ENCODE data around the gene PTPRM.

Gene PTPRM

DNA sequence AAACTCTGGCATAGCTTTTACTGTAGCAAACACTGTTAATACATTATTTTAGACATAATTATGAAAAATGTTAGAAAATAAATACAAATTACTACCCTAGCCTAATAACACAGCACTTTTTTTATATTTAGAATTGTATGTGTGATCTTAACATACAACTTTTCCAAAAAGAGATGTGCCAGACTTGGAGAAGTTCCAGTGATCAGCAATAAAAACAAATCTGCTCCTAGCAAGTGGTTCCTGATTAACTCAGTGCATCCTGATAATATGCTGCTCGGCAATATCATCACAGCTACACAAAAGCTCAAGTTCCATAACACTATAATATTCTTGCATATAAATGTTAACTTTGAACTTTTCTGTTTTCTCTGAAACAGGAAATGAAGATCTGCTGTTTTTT lies 22.4 kb upstream of the PTPRM start:
- Histone ChIP-seq H3K4me3 (ENCODE audit: low read depth in 1 of 2, low read length in 1 of 2) (no peak overlapping the region), H3K27ac (no peak overlapping the region), H3K9me3 (no peaks in the 10 kb centered on the region), H3K4me1 (ENCODE audit: control insufficient read depth in 1 of 2, insufficient read depth in 1 of 2, low read depth in 1 of 2, low read length in 1 of 2) (no peaks in the 10 kb centered on the region), H3K36me3 (no peaks in the 10 kb centered on the region), H3K27me3 (peaks cover 6% of the 10 kb centered on the region)
- TF ChIP-seq, protein P1, sequence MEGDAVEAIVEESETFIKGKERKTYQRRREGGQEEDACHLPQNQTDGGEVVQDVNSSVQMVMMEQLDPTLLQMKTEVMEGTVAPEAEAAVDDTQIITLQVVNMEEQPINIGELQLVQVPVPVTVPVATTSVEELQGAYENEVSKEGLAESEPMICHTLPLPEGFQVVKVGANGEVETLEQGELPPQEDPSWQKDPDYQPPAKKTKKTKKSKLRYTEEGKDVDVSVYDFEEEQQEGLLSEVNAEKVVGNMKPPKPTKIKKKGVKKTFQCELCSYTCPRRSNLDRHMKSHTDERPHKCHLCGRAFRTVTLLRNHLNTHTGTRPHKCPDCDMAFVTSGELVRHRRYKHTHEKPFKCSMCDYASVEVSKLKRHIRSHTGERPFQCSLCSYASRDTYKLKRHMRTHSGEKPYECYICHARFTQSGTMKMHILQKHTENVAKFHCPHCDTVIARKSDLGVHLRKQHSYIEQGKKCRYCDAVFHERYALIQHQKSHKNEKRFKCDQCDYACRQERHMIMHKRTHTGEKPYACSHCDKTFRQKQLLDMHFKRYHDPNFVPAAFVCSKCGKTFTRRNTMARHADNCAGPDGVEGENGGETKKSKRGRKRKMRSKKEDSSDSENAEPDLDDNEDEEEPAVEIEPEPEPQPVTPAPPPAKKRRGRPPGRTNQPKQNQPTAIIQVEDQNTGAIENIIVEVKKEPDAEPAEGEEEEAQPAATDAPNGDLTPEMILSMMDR (IDR thresholded peaks at IDR 0.05): no peak

DNA sequence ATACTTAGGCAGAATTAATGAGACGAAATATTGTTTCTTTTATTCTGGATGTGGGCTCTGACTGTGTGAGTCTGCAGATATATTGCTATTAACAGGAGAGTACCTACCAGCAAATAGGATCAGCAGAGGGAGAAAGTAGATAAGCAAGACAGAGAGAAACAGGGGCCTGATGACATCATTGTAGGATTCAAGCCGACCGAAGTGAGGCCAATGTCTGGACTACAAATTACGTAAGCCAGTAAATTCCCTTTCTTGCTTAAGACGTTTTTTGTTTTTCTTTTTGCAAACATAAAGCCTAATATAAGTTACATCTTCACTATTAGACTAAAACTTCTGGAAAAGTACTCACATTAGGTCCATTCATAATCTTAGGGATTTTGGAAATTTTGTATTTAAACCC lies 21.4 kb upstream of the PTPRM start:
- Histone ChIP-seq H3K36me3 (no peaks in the 10 kb centered on the region), H3K27ac (no peak overlapping the region), H3K9me3 (no peaks in the 10 kb centered on the region), H3K27me3 (peaks cover 6% of the 10 kb centered on the region), H3K4me1 (ENCODE audit: control insufficient read depth in 1 of 2, insufficient read depth in 1 of 2, low read depth in 1 of 2, low read length in 1 of 2) (no peaks in the 10 kb centered on the region), H3K4me3 (ENCODE audit: low read depth in 1 of 2, low read length in 1 of 2) (no peak overlapping the region)
- TF ChIP-seq, protein P1 (IDR thresholded peaks at IDR 0.05): no peak

DNA sequence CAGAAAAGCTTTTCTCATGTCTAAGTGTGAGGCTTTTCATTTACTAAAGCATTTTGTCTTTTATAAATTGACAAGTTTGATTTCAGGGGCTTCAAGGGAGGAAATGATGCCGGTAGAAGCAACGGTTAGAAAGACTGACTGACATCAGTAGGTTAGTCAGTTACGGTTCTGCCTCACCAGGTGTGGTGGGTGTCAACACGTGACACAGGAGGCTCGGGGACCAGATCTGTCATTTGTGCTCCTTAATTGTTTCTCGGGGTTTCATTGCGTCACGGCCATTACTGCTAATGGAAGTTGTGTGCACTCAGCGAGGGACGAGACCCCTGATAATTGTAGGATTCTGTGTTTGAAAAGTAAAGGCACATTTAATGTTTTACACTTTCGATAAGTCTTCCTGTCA lies 18.9 kb upstream of the PTPRM start:
- no peaks in the 10 kb centered on the region for H3K9me3 ChIP-seq
- peaks cover 6% of the 10 kb centered on the region for H3K27me3 ChIP-seq
- no peak overlapping the region for H3K27ac ChIP-seq
- H3K4me1 ChIP-seq (ENCODE audit: control insufficient read depth in 1 of 2, insufficient read depth in 1 of 2, low read depth in 1 of 2, low read length in 1 of 2): no peaks in the 10 kb centered on the region
- no peak overlapping the region for H3K4me3 ChIP-seq (ENCODE audit: low read depth in 1 of 2, low read length in 1 of 2)
- TF ChIP-seq, protein P1 (IDR thresholded peaks at IDR 0.05): no peak
- H3K36me3 ChIP-seq: no peaks in the 10 kb centered on the region

DNA sequence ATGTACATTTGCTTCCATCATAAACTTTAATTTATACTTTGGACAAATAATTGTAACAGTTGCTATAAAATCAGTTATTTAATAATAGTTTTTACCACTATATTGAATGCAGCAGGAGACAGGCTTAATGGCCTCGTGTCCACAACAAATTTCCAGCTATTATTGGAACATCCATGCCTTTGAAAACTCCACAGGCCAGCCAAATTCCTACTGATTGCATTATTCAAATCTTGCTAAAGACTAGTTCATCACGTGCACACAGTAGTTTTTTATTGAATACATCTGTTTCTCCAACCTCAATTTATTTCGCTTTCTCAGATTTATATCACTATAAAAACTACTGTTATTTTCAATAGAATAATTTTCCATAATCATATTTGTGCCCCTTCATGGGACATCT lies 18.4 kb upstream of the PTPRM start:
- TF ChIP-seq, protein P1 (IDR thresholded peaks at IDR 0.05): no peak
- Histone ChIP-seq H3K4me1 (ENCODE audit: control insufficient read depth in 1 of 2, insufficient read depth in 1 of 2, low read depth in 1 of 2, low read length in 1 of 2) (no peaks in the 10 kb centered on the region), H3K36me3 (no peaks in the 10 kb centered on the region), H3K27me3 (peaks cover 6% of the 10 kb centered on the region), H3K27ac (no peak overlapping the region), H3K4me3 (ENCODE audit: low read depth in 1 of 2, low read length in 1 of 2) (no peak overlapping the region), H3K9me3 (no peaks in the 10 kb centered on the region)

DNA sequence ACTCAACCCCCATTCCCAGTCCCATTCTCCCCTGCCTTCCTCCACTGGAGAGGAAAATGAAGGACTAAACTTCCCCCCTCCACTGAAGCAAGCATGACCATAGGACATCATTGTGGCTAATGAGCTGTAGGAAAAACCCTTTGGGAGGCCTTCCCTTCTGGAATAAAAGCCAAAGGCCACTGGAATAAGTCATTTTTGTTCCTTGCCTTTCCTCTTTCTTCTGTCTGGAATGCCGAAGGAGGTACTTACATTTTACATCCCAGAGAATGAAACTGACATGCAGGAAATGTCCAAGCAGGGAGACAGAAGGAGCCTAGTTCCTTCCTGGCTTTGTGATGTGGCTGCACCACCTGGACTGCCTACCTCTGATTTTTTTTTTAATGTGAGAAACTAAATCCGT lies 9.1 kb upstream of the PTPRM start:
- Histone ChIP-seq H3K9me3 (no peaks in the 10 kb centered on the region), H3K27me3 (peaks cover 5% of the 10 kb centered on the region), H3K27ac (no peak overlapping the region), H3K36me3 (no peaks in the 10 kb centered on the region), H3K4me3 (ENCODE audit: low read depth in 1 of 2, low read length in 1 of 2) (no peak overlapping the region), H3K4me1 (ENCODE audit: control insufficient read depth in 1 of 2, insufficient read depth in 1 of 2, low read depth in 1 of 2, low read length in 1 of 2) (no peaks in the 10 kb centered on the region)
- TF ChIP-seq, protein P1 (IDR thresholded peaks at IDR 0.05): no peak

DNA sequence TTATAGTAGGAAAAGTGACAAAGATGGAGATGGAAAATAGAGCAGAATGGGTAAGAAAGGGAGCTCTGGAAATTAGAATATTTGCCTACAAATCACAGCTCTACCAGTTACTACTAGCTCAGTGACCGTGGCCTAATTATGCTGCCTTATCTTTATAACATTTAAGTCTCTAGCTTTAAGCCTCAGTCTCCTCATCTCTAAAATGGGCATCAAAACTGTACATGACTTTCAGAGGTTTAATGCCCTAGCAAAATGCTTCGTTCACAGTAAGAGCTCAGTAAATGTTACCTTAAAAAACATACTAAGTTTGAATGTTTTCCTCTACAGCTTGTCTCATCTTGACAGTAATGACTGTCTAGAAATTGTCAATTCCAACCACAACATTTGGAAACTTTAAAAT lies 8.3 kb upstream of the PTPRM start:
- TF ChIP-seq, protein P1 (IDR thresholded peaks at IDR 0.05): no peak
- H3K27me3 ChIP-seq: peaks cover 7% of the 10 kb centered on the region
- no peaks in the 10 kb centered on the region for H3K9me3 ChIP-seq
- H3K27ac ChIP-seq: no peak overlapping the region
- H3K4me1 ChIP-seq (ENCODE audit: control insufficient read depth in 1 of 2, insufficient read depth in 1 of 2, low read depth in 1 of 2, low read length in 1 of 2): no peaks in the 10 kb centered on the region
- no peak overlapping the region for H3K4me3 ChIP-seq (ENCODE audit: low read depth in 1 of 2, low read length in 1 of 2)
- H3K36me3 ChIP-seq: no peaks in the 10 kb centered on the region

Measured in neutrophil (primary cell).